CD4-positive, alpha-beta T cell (primary cell): Measurements from ENCODE around the gene KCNK17. TPM values are rescaled to one million over a fixed set of nuclear protein-coding genes. Genes with fewer than 3 reads are reported as not detected.

Experiments
- ATAC-seq: fragments of 200-7000 bp; cut with Tn5 transposase; one replicate; pipeline ENCODE4 v1.10.0; 2022; ENCODE audit warnings: mild to moderate bottlenecking; ENCODE audit not compliant: poor library complexity
- CTCF ChIA-PET: fragments of 350-600 bp; sonication (Branson Sonifier 250); formaldehyde crosslinking; loops from one replicate; lab custom pipeline; 2021; ENCODE audit warnings: antibody characterized with exemption, inconsistent platforms; lab: Charles Lee
- POLR2A ChIA-PET: fragments of 350-600 bp; sonication (Branson Sonifier 250); formaldehyde crosslinking; loops from one replicate; lab custom pipeline; 2021; ENCODE audit warnings: antibody characterized with exemption, inconsistent platforms; lab: Charles Lee
- DNase-seq, 14 experiments: peaks; one replicate each; pipeline ENCODE4 v3.0.0-alpha.2; 2013 to 2020; ENCODE audit warnings: mixed read lengths in 2 of 14
- H3K27ac ChIP-seq, 2 donors: one replicate each; pipeline versions ENCODE4 v1.5.1 to v1.7.0; 2013; ENCODE audit warnings: low read length in 2 of 2, low read depth in 1 of 2, mild to moderate bottlenecking in 1 of 2
- H3K27me3 ChIP-seq, 2 experiments: 1 replicate in 1 of 2; 2 replicates in 1 of 2; pipeline versions ENCODE4 v1.6.1 to v1.7.0; 2013; ENCODE audit warnings: low read length in 2 of 2, control low read depth in 1 of 2, mild to moderate bottlenecking in 1 of 2, moderate library complexity in 1 of 2; ENCODE audit not compliant: insufficient read depth in 2 of 2, control insufficient read depth in 1 of 2
- H3K36me3 ChIP-seq: one replicate; pipeline ENCODE4 v1.6.1; 2013; ENCODE audit warnings: low read length, control low read depth; ENCODE audit not compliant: insufficient read depth
- H3K4me1 ChIP-seq: one replicate; pipeline ENCODE4 v1.6.1; 2013; ENCODE audit warnings: low read length, control low read depth; ENCODE audit not compliant: insufficient read depth
- H3K4me3 ChIP-seq: one replicate; pipeline ENCODE4 v1.5.1; 2013; ENCODE audit warnings: mild to moderate bottlenecking, low read length, moderate library complexity
- H3K9me3 ChIP-seq, 2 experiments: 1 replicate in 1 of 2; 2 replicates in 1 of 2; pipeline versions ENCODE4 v1.6.1 to v1.7.0; 2013; ENCODE audit warnings: low read length in 2 of 2, mild to moderate bottlenecking in 2 of 2, control low read depth in 1 of 2, moderate library complexity in 1 of 2; ENCODE audit not compliant: control insufficient read depth in 1 of 2, insufficient read depth in 1 of 2
- H3K27ac Mint-ChIP-seq: one replicate; pipeline ENCODE4 v1.8.0; 2020; ENCODE audit warnings: mixed read lengths
- H3K27me3 Mint-ChIP-seq: one replicate; pipeline ENCODE4 v1.8.0; 2021; ENCODE audit warnings: mixed read lengths
- H3K36me3 Mint-ChIP-seq: one replicate; pipeline ENCODE4 v1.8.0; 2021; ENCODE audit warnings: low read depth, mixed read lengths
- H3K4me1 Mint-ChIP-seq: one replicate; pipeline ENCODE4 v1.8.0; 2021; ENCODE audit warnings: low read depth, mixed read lengths
- H3K4me3 Mint-ChIP-seq: one replicate; pipeline ENCODE4 v1.8.0; 2020; ENCODE audit warnings: mild to moderate bottlenecking, mixed read lengths
- H3K9me3 Mint-ChIP-seq: one replicate; pipeline ENCODE4 v1.8.0; 2020; ENCODE audit warnings: mixed read lengths
- intact Hi-C, 2 experiments: fragments of 100-400 bp; cut with DNase I in 1 of 2; cut with micrococcal nuclease in 1 of 2; formaldehyde crosslinking; loops; one replicate each; pipeline versions ENCODE4 v1.15.1 to v1.9.0; 2023 to 2025; cut with DNase I, micrococcal nuclease
- total RNA-seq, 174 experiments: library from RNA in 2 of 174; stranded (reverse) in 2 of 174; gene quantifications; one replicate each; pipeline ENCODE4 v1.2.3 and lab custom pipeline; 2021 to 2026
- TF ChIP-seq, protein P1 (sequence below): fragments of 200-600 bp; IDR thresholded peaks from one replicate; pipeline ENCODE4 v1.8.0; 2022; ENCODE audit warnings: antibody characterized with exemption, mild to moderate bottlenecking

KCNK17 gene
- total RNA-seq, 2 experiments from 2014 or later = not detected

DNA sequence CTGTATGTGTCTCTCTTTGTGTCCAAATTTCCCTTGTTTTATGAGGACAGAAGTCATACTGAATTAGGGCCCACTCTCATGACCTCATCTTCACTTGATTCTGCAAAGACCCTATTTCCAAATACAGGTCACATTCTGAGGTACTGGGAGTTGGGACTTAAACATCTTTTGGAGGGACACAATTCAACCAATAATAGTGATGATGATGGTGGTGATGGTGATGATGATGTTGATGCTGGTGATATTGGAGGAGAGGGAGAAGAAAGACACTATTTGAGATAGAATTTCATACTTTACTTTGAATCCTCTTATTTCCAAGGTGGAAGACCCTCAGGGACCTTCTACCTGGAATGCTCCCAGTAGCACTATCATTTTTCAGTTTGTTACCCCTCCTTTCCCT lies 63.7 kb downstream of the KCNK17 start:
- Mint-ChIP-seq H3K4me3 (no peak overlapping the region), H3K4me1 (no peaks in the 10 kb centered on the region), H3K36me3 (no peaks in the 10 kb centered on the region), H3K27ac (no peak overlapping the region), H3K27me3 (no peaks in the 10 kb centered on the region), H3K9me3 (no peaks in the 10 kb centered on the region)
- ChIA-PET POLR2A (no interaction called here), CTCF (no interaction called here)
- no peaks in the 10 kb centered on the region for H3K36me3 ChIP-seq
- no peak for DNase-seq
- H3K4me3 ChIP-seq = no peak overlapping the region
- intact Hi-C loops = no loop called here
- H3K27ac ChIP-seq = no peak overlapping the region
- ATAC-seq = no peak
- H3K9me3 ChIP-seq = no peaks in the 10 kb centered on the region
- TF ChIP-seq, protein P1, sequence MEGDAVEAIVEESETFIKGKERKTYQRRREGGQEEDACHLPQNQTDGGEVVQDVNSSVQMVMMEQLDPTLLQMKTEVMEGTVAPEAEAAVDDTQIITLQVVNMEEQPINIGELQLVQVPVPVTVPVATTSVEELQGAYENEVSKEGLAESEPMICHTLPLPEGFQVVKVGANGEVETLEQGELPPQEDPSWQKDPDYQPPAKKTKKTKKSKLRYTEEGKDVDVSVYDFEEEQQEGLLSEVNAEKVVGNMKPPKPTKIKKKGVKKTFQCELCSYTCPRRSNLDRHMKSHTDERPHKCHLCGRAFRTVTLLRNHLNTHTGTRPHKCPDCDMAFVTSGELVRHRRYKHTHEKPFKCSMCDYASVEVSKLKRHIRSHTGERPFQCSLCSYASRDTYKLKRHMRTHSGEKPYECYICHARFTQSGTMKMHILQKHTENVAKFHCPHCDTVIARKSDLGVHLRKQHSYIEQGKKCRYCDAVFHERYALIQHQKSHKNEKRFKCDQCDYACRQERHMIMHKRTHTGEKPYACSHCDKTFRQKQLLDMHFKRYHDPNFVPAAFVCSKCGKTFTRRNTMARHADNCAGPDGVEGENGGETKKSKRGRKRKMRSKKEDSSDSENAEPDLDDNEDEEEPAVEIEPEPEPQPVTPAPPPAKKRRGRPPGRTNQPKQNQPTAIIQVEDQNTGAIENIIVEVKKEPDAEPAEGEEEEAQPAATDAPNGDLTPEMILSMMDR = no peak
- H3K27me3 ChIP-seq = no peaks in the 10 kb centered on the region
- H3K4me1 ChIP-seq = no peaks in the 10 kb centered on the region

DNA sequence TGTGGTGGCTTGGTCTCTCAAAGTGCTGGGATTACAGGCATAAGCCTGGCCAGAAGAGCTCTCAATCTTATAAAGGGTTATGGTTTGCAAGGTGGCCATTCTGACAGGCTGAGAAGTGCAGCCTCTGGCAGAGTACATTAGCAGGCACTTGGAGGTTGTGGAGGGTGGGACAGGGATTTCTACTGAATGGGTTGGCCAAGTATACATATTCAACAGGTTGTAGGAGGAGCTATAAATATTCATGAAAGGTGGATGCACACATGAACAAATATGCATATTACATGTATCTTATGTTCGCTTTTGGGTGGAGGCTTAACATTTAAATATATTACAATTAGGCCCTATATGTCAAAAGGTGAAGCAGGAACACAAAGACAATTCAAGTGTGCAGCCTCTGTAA lies 64.9 kb downstream of the KCNK17 start:
- Mint-ChIP-seq H3K4me3 (no peak overlapping the region), H3K36me3 (no peaks in the 10 kb centered on the region), H3K9me3 (no peaks in the 10 kb centered on the region), H3K27ac (no peak overlapping the region), H3K4me1 (no peaks in the 10 kb centered on the region), H3K27me3 (no peaks in the 10 kb centered on the region)
- intact Hi-C loops = no loop called here
- Histone ChIP-seq H3K36me3 (no peaks in the 10 kb centered on the region), H3K4me1 (no peaks in the 10 kb centered on the region), H3K4me3 (no peak overlapping the region), H3K9me3 (no peaks in the 10 kb centered on the region), H3K27ac (no peak overlapping the region), H3K27me3 (no peaks in the 10 kb centered on the region)
- TF ChIP-seq, protein P1 = no peak
- POLR2A ChIA-PET = no interaction called here
- CTCF ChIA-PET = no interaction called here
- no peak for DNase-seq
- ATAC-seq = no peak

Other genes with a start within 250 kb of the KCNK17 start
- 10 to 100 TPM; 18.7 to 21.3 TPM for gene SAYSD1, start 199.2 kb downstream of the KCNK17 start, total RNA-seq
- under 1 TPM; 0.30 to 0.47 TPM for gene KCNK5, start 84.9 kb downstream of the KCNK17 start, total RNA-seq
- gene KCNK16, start 8.3 kb upstream of the KCNK17 start, total RNA-seq = not detected